Panc1 (cell line): ENCODE measurements around the gene TSPAN14. TPM values are rescaled to one million over a fixed set of nuclear protein-coding genes. Genes with fewer than 3 reads are reported as not detected.

ENCODE experiments used
- ATAC-seq: fragments of 200-7000 bp; cut with Tn5 transposase; 2 replicates; pipeline ENCODE4 v1.9.1; 2020; ENCODE audit warnings: mild to moderate bottlenecking, moderate library complexity
- BruUV-seq: library from RNA; stranded (reverse); fragments of 400-500 nt; replicated peaks from 2 replicates; lab custom pipeline; 2021; lab: Mats Ljungman, UMichigan
- CTCF ChIA-PET: fragments of 300-600 bp; sonication (Branson Sonifier 250); formaldehyde crosslinking; loops from one replicate; lab custom pipeline; 2022; ENCODE audit warnings: antibody characterized with exemption; lab: Charles Lee
- POLR2A ChIA-PET: fragments of 300-600 bp; sonication (Branson Sonifier 250); formaldehyde crosslinking; loops from one replicate; lab custom pipeline; 2022; ENCODE audit warnings: antibody characterized with exemption; lab: Charles Lee
- DNase-seq: peaks from one replicate; pipeline ENCODE4 v3.0.0-alpha.2; 2010; ENCODE audit warnings: low read depth, low spot score
- H3K27ac ChIP-seq: 2 replicates; pipeline ENCODE4 v1.5.1; 2011; ENCODE audit warnings: mild to moderate bottlenecking, low read length, inconsistent platforms
- H3K27me3 ChIP-seq: fragments of 200-500 bp; sonication (Bioruptor generic); 2 replicates; pipeline ENCODE4 v1.6.0; 2014; ENCODE audit warnings: low read length, inconsistent platforms; ENCODE audit not compliant: control insufficient read depth, insufficient read depth
- H3K36me3 ChIP-seq: fragments of 200-500 bp; sonication (Bioruptor generic); 2 replicates; pipeline ENCODE4 v1.5.1; 2014; ENCODE audit warnings: inconsistent platforms, mild to moderate bottlenecking, low read length, moderate library complexity; ENCODE audit not compliant: control insufficient read depth, insufficient read depth
- H3K4me1 ChIP-seq: 2 replicates; pipeline ENCODE4 v1.5.1; 2011; ENCODE audit warnings: inconsistent platforms, mild to moderate bottlenecking, low read length, moderate library complexity; ENCODE audit not compliant: control insufficient read depth, insufficient read depth
- H3K4me3 ChIP-seq, 2 experiments: 2 replicates each; pipeline ENCODE4 v1.5.1; 2011 to 2012; ENCODE audit warnings: low read depth in 2 of 2, low read length in 2 of 2, mild to moderate bottlenecking in 2 of 2, inconsistent platforms in 1 of 2, moderate library complexity in 1 of 2
- H3K9me3 ChIP-seq: fragments of 200-500 bp; sonication (Bioruptor generic); 2 replicates; pipeline ENCODE4 v1.5.1; 2014; ENCODE audit warnings: low read depth, mild to moderate bottlenecking, inconsistent platforms, low read length, moderate library complexity; ENCODE audit not compliant: control insufficient read depth, insufficient read depth
- POLR2AphosphoS5 ChIP-seq: IDR thresholded peaks from 2 replicates; pipeline ENCODE4 v1.6.1; 2012; ENCODE audit warnings: mild to moderate bottlenecking, low read depth, low read length, moderate library complexity
- SIN3A ChIP-seq: IDR thresholded peaks from 2 replicates; pipeline ENCODE4 v1.6.1; 2012; ENCODE audit warnings: low read depth, mild to moderate bottlenecking, low read length, moderate library complexity, borderline replicate concordance; ENCODE audit not compliant: insufficient read depth
- TCF7L2 ChIP-seq: IDR thresholded peaks from 2 replicates; pipeline ENCODE4 v1.6.1; 2011; ENCODE audit warnings: mild to moderate bottlenecking, low read depth, low read length, inconsistent platforms
- in situ Hi-C: cut with HindIII; loops from 2 replicates; pipeline ENCODE4 v1.10.0; 2016; ENCODE audit warnings: low sequenced_read_pairs, low pct_unique_long_range_greater_than_20kb
- intact Hi-C: fragments of 100-400 bp; cut with micrococcal nuclease; formaldehyde crosslinking; loops from one replicate; pipeline ENCODE4 v1.10.0; 2022; ENCODE audit not compliant: unreplicated experiment
- total RNA-seq: library from RNA; stranded (reverse); gene quantifications from one replicate; pipeline ENCODE4 v1.2.1, GENCODE V29; 2021; ENCODE audit not compliant: unreplicated experiment
- TF ChIP-seq, protein P1 (sequence below), 2 experiments: IDR thresholded peaks; 2 replicates each; pipeline ENCODE4 v1.6.1; 2011 to 2012; ENCODE audit warnings: low read depth in 2 of 2, control low read depth in 1 of 2, low read length in 1 of 2, mild to moderate bottlenecking in 1 of 2, moderate library complexity in 1 of 2; ENCODE audit not compliant: insufficient read depth in 1 of 2
- TF ChIP-seq, protein P2 (sequence below): fragments of 450-650 bp; IDR thresholded peaks from 2 replicates; pipeline ENCODE4 v1.5.1; 2017; ENCODE audit warnings: mild to moderate bottlenecking

TSPAN14 gene
- total RNA-seq, 1 experiment from 2014 or later, result 39.0 TPM

GRCh38 chr10:80517416-80518142 lies 63.5 kb downstream of the TSPAN14 start:
- Histone ChIP-seq H3K27me3 (no peaks in the 10 kb centered on the region), H3K36me3 (no peaks in the 10 kb centered on the region), H3K4me1 (no peaks in the 10 kb centered on the region), H3K4me3 (no peak overlapping the region), H3K9me3 (no peaks in the 10 kb centered on the region), H3K27ac (no peak overlapping the region)
- POLR2A ChIA-PET, result no interaction called here
- in situ Hi-C loops (no loop called here), intact Hi-C loops (no loop called here)
- no TSS peak for BruUV-seq
- TF ChIP-seq POLR2AphosphoS5, result no peak
- TF ChIP-seq, protein P1, sequence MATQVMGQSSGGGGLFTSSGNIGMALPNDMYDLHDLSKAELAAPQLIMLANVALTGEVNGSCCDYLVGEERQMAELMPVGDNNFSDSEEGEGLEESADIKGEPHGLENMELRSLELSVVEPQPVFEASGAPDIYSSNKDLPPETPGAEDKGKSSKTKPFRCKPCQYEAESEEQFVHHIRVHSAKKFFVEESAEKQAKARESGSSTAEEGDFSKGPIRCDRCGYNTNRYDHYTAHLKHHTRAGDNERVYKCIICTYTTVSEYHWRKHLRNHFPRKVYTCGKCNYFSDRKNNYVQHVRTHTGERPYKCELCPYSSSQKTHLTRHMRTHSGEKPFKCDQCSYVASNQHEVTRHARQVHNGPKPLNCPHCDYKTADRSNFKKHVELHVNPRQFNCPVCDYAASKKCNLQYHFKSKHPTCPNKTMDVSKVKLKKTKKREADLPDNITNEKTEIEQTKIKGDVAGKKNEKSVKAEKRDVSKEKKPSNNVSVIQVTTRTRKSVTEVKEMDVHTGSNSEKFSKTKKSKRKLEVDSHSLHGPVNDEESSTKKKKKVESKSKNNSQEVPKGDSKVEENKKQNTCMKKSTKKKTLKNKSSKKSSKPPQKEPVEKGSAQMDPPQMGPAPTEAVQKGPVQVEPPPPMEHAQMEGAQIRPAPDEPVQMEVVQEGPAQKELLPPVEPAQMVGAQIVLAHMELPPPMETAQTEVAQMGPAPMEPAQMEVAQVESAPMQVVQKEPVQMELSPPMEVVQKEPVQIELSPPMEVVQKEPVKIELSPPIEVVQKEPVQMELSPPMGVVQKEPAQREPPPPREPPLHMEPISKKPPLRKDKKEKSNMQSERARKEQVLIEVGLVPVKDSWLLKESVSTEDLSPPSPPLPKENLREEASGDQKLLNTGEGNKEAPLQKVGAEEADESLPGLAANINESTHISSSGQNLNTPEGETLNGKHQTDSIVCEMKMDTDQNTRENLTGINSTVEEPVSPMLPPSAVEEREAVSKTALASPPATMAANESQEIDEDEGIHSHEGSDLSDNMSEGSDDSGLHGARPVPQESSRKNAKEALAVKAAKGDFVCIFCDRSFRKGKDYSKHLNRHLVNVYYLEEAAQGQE (IDR thresholded peaks at IDR 0.05; ENCODE audit: insufficient read depth in 1 of 2, low read depth in 2 of 2, low read length in 1 of 2), result no peak
- TF ChIP-seq, protein P2, sequence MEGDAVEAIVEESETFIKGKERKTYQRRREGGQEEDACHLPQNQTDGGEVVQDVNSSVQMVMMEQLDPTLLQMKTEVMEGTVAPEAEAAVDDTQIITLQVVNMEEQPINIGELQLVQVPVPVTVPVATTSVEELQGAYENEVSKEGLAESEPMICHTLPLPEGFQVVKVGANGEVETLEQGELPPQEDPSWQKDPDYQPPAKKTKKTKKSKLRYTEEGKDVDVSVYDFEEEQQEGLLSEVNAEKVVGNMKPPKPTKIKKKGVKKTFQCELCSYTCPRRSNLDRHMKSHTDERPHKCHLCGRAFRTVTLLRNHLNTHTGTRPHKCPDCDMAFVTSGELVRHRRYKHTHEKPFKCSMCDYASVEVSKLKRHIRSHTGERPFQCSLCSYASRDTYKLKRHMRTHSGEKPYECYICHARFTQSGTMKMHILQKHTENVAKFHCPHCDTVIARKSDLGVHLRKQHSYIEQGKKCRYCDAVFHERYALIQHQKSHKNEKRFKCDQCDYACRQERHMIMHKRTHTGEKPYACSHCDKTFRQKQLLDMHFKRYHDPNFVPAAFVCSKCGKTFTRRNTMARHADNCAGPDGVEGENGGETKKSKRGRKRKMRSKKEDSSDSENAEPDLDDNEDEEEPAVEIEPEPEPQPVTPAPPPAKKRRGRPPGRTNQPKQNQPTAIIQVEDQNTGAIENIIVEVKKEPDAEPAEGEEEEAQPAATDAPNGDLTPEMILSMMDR, result no peak
- TF ChIP-seq TCF7L2, result no peak
- no peak for TF ChIP-seq SIN3A
- ATAC-seq, result no peak
- DNase-seq, result no peak
- CTCF ChIA-PET, result no interaction called here

GRCh38 chr10:80518143-80518806 lies 64.2 kb downstream of the TSPAN14 start:
- CTCF ChIA-PET, result no interaction called here
- no peak overlapping the region for H3K27ac ChIP-seq
- BruUV-seq, result no TSS peak
- no peaks in the 10 kb centered on the region for H3K9me3 ChIP-seq
- no peak overlapping the region for H3K4me3 ChIP-seq
- POLR2A ChIA-PET, result no interaction called here
- in situ Hi-C loops (no loop called here), intact Hi-C loops (no loop called here)
- no peaks in the 10 kb centered on the region for H3K27me3 ChIP-seq
- ATAC-seq (no peak), DNase-seq (no peak)
- H3K4me1 ChIP-seq, result no peaks in the 10 kb centered on the region
- TF ChIP-seq, protein P1 (IDR thresholded peaks at IDR 0.05; ENCODE audit: insufficient read depth in 1 of 2, low read depth in 2 of 2, low read length in 1 of 2), result no peak
- TF ChIP-seq TCF7L2 (no peak), POLR2AphosphoS5 (no peak)
- TF ChIP-seq, protein P2, result no peak
- H3K36me3 ChIP-seq, result no peaks in the 10 kb centered on the region
